ENCODE measurements around the gene ZMIZ1.

Gene ZMIZ1

GRCh38 chr10:79068562-79069324 is at the start of gene ZMIZ1:
TSS of gene ZMIZ1 (plus strand) at chr10:79068966. CDS start at chr10:79201633, 132,667 bp downstream.
- DNase-seq, result peak; percentile 88

GRCh38 chr10:79019441-79020014 is 49.2 kb upstream of the ZMIZ1 start:
- DNase-seq, result no peak

DNA sequence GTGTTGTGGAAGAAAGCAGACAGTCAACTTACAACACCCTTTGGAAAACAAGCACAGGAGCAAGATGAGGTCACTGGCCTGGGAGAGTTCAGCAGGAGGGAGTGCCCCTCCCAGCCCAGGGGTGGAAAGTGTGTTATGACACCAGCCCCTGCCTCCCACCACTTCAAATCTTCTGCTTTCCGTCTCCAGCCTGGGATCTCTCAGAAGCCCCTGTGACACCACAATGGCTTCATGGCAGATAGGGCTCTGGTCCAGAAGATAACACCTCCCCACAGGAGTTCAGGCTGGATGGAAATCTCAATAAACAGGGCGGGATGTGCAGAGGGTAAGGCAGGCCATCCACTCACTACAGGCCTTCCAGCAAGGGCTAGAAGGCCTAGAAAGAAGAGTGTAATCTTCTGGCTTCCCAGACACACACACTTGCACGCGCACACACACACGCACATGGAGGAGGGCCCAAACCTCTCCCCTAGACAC is 48.7 kb upstream of the ZMIZ1 start:
- DNase-seq, result peak; percentile 21

DNA sequence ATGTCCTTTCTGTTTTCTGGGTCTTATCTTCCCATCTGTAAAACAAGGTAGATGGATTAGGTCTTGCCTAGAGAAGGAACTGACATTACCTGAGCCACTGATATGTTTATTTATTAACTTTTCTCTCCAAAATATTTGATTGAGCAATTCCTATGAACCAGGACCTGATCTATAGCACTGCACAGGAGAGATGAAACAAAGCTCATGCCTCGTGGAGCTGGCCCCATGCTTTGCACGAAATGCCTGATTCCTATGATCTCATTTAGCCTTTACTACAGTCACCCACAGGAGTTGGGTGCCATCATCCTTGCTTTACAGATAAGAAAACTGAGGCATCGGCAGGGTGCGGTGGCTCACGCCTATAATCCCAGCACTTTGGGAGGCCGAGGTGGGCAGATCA is 48.2 kb upstream of the ZMIZ1 start:
- no peak for DNase-seq

GRCh38 chr10:79021331-79021907 is 47.3 kb upstream of the ZMIZ1 start:
- no peak for DNase-seq

- no peak for DNase-seq
Observed at GRCh38 chr10:79021948-79022499, 46.7 kb upstream of the ZMIZ1 start.

- peak; percentile 87 for DNase-seq
Observed at GRCh38 chr10:79022565-79023230, 46.1 kb upstream of the ZMIZ1 start.

DNA sequence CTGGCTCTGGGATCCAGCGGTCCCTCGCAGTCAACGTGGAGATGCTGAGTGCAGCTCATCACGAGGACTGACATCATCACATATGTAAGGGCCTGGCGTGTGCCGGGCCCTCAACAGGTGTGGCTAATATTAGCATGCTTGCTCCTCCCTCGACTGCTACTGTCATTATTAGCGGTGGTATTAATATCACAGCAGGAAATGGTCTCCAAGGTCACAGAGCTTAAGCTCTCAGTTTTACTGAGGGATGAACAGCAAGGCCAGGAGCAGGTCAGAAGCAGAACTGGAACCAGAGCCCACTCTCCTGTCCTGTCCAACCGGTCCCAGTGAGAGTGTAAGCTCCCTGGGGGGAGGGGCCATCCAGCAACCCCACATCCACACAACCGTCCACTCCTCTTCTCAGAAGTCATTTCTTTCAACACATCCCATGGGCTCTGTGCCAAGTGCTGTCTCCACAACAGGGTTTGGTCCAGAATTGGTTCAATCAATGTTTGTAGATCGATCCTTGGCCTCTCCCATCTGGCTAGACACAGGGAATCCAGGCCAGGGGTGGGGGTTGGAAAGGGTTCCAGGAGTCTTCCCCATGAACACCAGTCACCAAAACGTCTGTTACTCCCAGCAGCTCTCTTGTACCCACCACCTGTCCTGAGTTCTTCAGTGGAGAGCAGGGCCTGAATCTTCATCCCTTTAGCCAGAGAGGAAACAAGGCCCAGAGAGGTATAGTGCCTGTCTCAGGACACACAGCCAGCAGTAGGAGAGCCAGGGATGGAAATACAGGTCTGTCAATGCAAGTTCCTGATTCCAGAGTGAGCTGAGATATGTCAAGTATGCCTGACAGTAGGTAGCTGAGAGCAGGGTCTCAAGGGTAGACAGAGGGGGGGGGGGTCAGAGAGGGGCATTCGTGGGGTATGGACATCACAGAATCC is 45.3 kb upstream of the ZMIZ1 start:
- DNase-seq, result peak; percentile 89

GRCh38 chr10:79024296-79024695 is 44.5 kb upstream of the ZMIZ1 start:
- no peak for DNase-seq

DNA sequence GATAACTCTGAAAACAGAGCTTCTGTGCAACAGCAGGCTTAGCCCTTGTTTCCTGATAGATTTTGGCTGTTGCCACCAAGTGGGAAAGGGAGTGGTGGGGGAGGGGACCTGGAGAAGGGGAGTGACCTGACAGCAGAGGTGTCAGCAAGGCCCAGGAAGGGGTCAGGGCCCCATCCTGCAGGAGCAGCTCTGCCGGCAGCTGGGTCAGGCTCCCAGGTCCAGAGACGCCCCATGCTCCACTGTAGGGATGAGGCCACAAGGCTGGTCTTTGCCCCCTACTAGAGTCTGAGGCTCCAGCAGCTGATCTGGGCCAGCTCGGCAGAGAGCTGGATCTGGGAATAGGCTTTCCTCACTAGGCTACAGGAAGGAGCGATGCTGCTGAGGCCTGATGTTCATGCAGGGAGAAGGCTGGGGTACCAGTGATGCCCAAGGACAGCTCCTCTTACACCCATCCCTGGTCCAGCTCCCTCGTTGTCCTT is 44.0 kb upstream of the ZMIZ1 start:
- DNase-seq, result no peak

DNA sequence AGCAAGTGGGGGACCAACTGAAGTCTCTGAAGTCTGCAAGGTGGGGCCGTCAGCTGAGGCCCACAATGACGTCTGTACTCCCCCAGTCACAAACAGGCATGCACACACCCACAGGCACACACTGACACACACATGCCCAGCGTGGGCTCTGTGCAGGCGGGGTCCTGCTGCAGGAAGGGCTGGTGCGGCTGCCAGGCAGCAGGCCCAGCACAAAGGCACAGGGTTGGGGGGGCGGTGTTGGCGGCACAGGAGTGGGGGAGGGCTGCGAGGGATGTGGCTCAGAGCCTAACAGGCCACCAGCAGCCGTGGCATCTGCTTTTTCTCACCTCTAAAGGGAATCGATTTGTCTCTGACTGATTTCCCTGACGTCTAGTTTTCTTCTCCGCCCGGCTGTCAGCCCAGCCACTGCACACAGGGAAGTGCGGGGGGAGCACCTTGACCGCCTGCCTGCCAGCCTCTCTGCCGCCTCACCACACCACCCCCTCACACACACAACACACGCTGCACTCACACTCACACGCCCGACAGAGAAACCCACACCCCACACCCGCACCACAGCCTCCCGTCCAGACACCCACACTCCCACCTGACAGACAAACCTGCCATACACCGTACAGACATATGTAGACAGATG is 43.5 kb upstream of the ZMIZ1 start:
- DNase-seq, result no peak

DNA sequence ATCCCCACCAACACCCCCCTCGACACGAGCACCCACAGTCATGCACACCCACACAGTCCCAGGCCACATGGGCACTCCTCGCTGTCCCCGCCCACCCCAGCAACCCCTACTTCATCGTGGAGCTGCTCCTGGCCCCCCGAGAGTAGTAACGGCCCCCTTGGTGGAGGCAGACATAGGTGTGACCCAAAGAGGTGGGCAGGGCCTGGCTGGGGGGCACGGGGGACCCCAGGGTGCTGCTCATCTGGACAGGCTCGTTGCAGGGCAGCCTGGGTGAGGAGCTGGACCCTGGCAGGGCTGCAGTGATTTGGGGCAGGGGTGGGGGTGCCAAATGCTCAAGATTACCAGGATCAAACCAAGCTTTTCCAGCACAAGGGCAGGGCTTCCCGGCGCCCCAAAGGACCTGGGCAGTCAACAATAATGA is 42.4 kb upstream of the ZMIZ1 start:
- no peak for DNase-seq

DNA sequence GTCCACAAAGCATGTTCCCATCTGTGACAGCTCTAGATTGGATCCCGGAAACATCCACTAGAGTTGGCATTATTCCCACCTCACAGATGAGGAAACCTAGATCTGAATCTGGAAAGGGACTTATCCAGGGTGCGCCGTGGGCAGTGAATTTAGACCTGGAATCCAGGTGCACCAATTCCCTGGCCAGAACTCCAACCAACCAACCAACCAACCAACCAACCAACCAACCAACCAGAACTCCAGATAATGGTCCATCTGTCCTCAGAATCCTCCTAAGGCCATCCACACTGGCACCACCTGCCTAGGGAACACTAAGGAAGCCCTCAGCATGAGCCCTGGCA is 42.0 kb upstream of the ZMIZ1 start:
- no peak for DNase-seq

- DNase-seq, result peak; percentile 82
Observed at GRCh38 chr10:79027147-79028055, 41.4 kb upstream of the ZMIZ1 start.

- no peak for DNase-seq
Observed at GRCh38 chr10:79028056-79028430, 40.7 kb upstream of the ZMIZ1 start.

- DNase-seq, result no peak
Observed at GRCh38 chr10:79028451-79029010, 40.2 kb upstream of the ZMIZ1 start.

- no peak for DNase-seq
Observed at GRCh38 chr10:79029478-79030390, 39.0 kb upstream of the ZMIZ1 start.

GRCh38 chr10:79030705-79031104 is 38.1 kb upstream of the ZMIZ1 start:
- DNase-seq, result no peak

DNA sequence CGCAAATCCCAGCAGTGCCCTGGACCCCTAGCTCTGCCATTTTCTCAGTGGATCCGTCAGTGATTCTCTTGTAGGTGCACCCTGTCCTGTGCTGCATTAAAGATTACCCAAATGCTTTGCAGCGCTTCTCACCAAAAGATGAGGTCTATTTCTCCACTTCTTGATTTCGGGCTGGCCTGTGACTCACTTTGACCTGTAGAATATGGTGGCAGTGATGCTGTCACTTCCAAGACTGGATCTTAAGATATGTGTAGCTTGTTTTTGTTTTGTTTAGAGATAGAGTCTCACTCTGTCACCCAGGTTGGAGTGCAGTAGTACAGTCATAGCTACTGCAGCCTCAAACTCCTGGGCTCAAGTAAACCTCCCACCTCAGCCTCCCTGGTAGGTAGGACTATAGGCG is 37.0 kb upstream of the ZMIZ1 start:
- DNase-seq, result no peak
